Panc1 (cell line): ENCODE measurements around the gene RXRB. TPM values are rescaled to one million over a fixed set of nuclear protein-coding genes. Genes with fewer than 3 reads are reported as not detected.

Experiments
- ATAC-seq: fragments of 200-7000 bp; cut with Tn5 transposase; 2 replicates; pipeline ENCODE4 v1.9.1; 2020; ENCODE audit warnings: mild to moderate bottlenecking, moderate library complexity
- BruUV-seq: library from RNA; stranded (reverse); fragments of 400-500 nt; replicated peaks from 2 replicates; lab custom pipeline; 2021; lab: Mats Ljungman, UMichigan
- CTCF ChIA-PET: fragments of 300-600 bp; sonication (Branson Sonifier 250); formaldehyde crosslinking; loops from one replicate; lab custom pipeline; 2022; ENCODE audit warnings: antibody characterized with exemption; lab: Charles Lee
- POLR2A ChIA-PET: fragments of 300-600 bp; sonication (Branson Sonifier 250); formaldehyde crosslinking; loops from one replicate; lab custom pipeline; 2022; ENCODE audit warnings: antibody characterized with exemption; lab: Charles Lee
- DNase-seq: peaks from one replicate; pipeline ENCODE4 v3.0.0-alpha.2; 2010; ENCODE audit warnings: low read depth, low spot score
- H3K27ac ChIP-seq: 2 replicates; pipeline ENCODE4 v1.5.1; 2011; ENCODE audit warnings: mild to moderate bottlenecking, low read length, inconsistent platforms
- H3K27me3 ChIP-seq: fragments of 200-500 bp; sonication (Bioruptor generic); 2 replicates; pipeline ENCODE4 v1.6.0; 2014; ENCODE audit warnings: low read length, inconsistent platforms; ENCODE audit not compliant: control insufficient read depth, insufficient read depth
- H3K36me3 ChIP-seq: fragments of 200-500 bp; sonication (Bioruptor generic); 2 replicates; pipeline ENCODE4 v1.5.1; 2014; ENCODE audit warnings: inconsistent platforms, mild to moderate bottlenecking, low read length, moderate library complexity; ENCODE audit not compliant: control insufficient read depth, insufficient read depth
- H3K4me1 ChIP-seq: 2 replicates; pipeline ENCODE4 v1.5.1; 2011; ENCODE audit warnings: inconsistent platforms, mild to moderate bottlenecking, low read length, moderate library complexity; ENCODE audit not compliant: control insufficient read depth, insufficient read depth
- H3K4me3 ChIP-seq, 2 experiments: 2 replicates each; pipeline ENCODE4 v1.5.1; 2011 to 2012; ENCODE audit warnings: low read depth in 2 of 2, low read length in 2 of 2, mild to moderate bottlenecking in 2 of 2, inconsistent platforms in 1 of 2, moderate library complexity in 1 of 2
- H3K9me3 ChIP-seq: fragments of 200-500 bp; sonication (Bioruptor generic); 2 replicates; pipeline ENCODE4 v1.5.1; 2014; ENCODE audit warnings: low read depth, mild to moderate bottlenecking, inconsistent platforms, low read length, moderate library complexity; ENCODE audit not compliant: control insufficient read depth, insufficient read depth
- CTCF ChIP-seq: fragments of 450-650 bp; IDR thresholded peaks from 2 replicates; pipeline ENCODE4 v1.5.1; 2017; ENCODE audit warnings: mild to moderate bottlenecking
- POLR2AphosphoS5 ChIP-seq: IDR thresholded peaks from 2 replicates; pipeline ENCODE4 v1.6.1; 2012; ENCODE audit warnings: mild to moderate bottlenecking, low read depth, low read length, moderate library complexity
- REST ChIP-seq, 2 experiments: IDR thresholded peaks; 2 replicates each; pipeline ENCODE4 v1.6.1; 2011 to 2012; ENCODE audit warnings: low read depth in 2 of 2, control low read depth in 1 of 2, low read length in 1 of 2, mild to moderate bottlenecking in 1 of 2, moderate library complexity in 1 of 2; ENCODE audit not compliant: insufficient read depth in 1 of 2
- SIN3A ChIP-seq: IDR thresholded peaks from 2 replicates; pipeline ENCODE4 v1.6.1; 2012; ENCODE audit warnings: low read depth, mild to moderate bottlenecking, low read length, moderate library complexity, borderline replicate concordance; ENCODE audit not compliant: insufficient read depth
- TCF7L2 ChIP-seq: IDR thresholded peaks from 2 replicates; pipeline ENCODE4 v1.6.1; 2011; ENCODE audit warnings: mild to moderate bottlenecking, low read depth, low read length, inconsistent platforms
- in situ Hi-C: cut with HindIII; loops from 2 replicates; pipeline ENCODE4 v1.10.0; 2016; ENCODE audit warnings: low sequenced_read_pairs, low pct_unique_long_range_greater_than_20kb
- intact Hi-C: fragments of 100-400 bp; cut with micrococcal nuclease; formaldehyde crosslinking; loops from one replicate; pipeline ENCODE4 v1.10.0; 2022; ENCODE audit not compliant: unreplicated experiment
- total RNA-seq: library from RNA; stranded (reverse); gene quantifications from one replicate; pipeline ENCODE4 v1.2.1, GENCODE V29; 2021; ENCODE audit not compliant: unreplicated experiment

Gene RXRB
- total RNA-seq, 1 experiment from 2014 or later, result 27.4 TPM

GRCh38 chr6:33236852-33237251, 36.4 kb upstream of the RXRB start:
- intact Hi-C loops (no loop called here), in situ Hi-C loops (no loop called here)
- ChIA-PET POLR2A (interaction anchor here (0.6 kb wide), 1 partner anchor 77 kb away, joined by 3 read pairs; no protein-coding TSS in a partner anchor), CTCF (interaction anchor here (0.6 kb wide), 1 partner anchor 9 kb away, joined by 4 read pairs; no protein-coding TSS in a partner anchor)
- no peak for ATAC-seq
- no TSS peak for BruUV-seq
- Histone ChIP-seq H3K27ac (no peak overlapping the region), H3K9me3 (no peaks in the 10 kb centered on the region), H3K36me3 (no peaks in the 10 kb centered on the region), H3K4me3 (no peak overlapping the region), H3K27me3 (no peaks in the 10 kb centered on the region), H3K4me1 (no peaks in the 10 kb centered on the region)
- DNase-seq, result no peak
- TF ChIP-seq TCF7L2 (no peak), REST (IDR thresholded peaks at IDR 0.05; ENCODE audit: insufficient read depth in 1 of 2, low read depth in 2 of 2, low read length in 1 of 2) (no peak), POLR2AphosphoS5 (no peak), CTCF (no peak), SIN3A (no peak)

- no peaks in the 10 kb centered on the region for H3K27me3 ChIP-seq
- DNase-seq (no peak), ATAC-seq (no peak)
- no peaks in the 10 kb centered on the region for H3K36me3 ChIP-seq
- BruUV-seq, result no TSS peak
- in situ Hi-C loops, result no loop called here
- ChIA-PET POLR2A (interaction anchor here (0.6 kb wide), 1 partner anchor 76 kb away, joined by 3 read pairs; no protein-coding TSS in a partner anchor), CTCF (interaction anchor here (0.6 kb wide), 1 partner anchor 13 kb away, joined by 3 read pairs; no protein-coding TSS in a partner anchor)
- TF ChIP-seq REST (IDR thresholded peaks at IDR 0.05; ENCODE audit: insufficient read depth in 1 of 2, low read depth in 2 of 2, low read length in 1 of 2), result no peak
- TF ChIP-seq CTCF, result no peak
- no peak for TF ChIP-seq SIN3A
- TF ChIP-seq TCF7L2, result no peak
- TF ChIP-seq POLR2AphosphoS5, result no peak
- intact Hi-C loops, result no loop called here
- no peak overlapping the region for H3K4me3 ChIP-seq
- H3K4me1 ChIP-seq, result no peaks in the 10 kb centered on the region
- no peaks in the 10 kb centered on the region for H3K9me3 ChIP-seq
- no peak overlapping the region for H3K27ac ChIP-seq
Observed at GRCh38 chr6:33236328-33236727, 35.9 kb upstream of the RXRB start.
